ENCODE measurements around the gene LASP1.
"Not testable (repeated sequence)": the region's sequence is repeated elsewhere in the genome, so short reads cannot be mapped to it uniquely, and the experiment has no call there.

Gene LASP1

GRCh38 chr17:38943607-38944006 is 73.7 kb downstream of the LASP1 start:
- Histone ChIP-seq H3K27me3 (ENCODE audit: insufficient read depth, low read length, poor library complexity) (no peaks in the 10 kb centered on the region), H3K36me3 (ENCODE audit: insufficient read depth, low read length) (no peaks in the 10 kb centered on the region), H3K4me3 (ENCODE audit: low read depth in 1 of 2, low read length in 2 of 2) (no peak overlapping the region), H3K9me3 (ENCODE audit: insufficient read depth, low read length, severe bottlenecking) (no peaks in the 10 kb centered on the region), H3K9ac (ENCODE audit: low read depth, low read length) (no peak overlapping the region), H3K4me2 (ENCODE audit: insufficient read depth, low read length) (no peak overlapping the region), H2AFZ (ENCODE audit: low read depth, low read length) (no peak overlapping the region), H3K4me1 (ENCODE audit: insufficient read depth, low read length) (no peaks in the 10 kb centered on the region), H3K27ac (ENCODE audit: low read length) (no peak overlapping the region), H4K20me1 (ENCODE audit: insufficient read depth, low read length) (no peaks in the 10 kb centered on the region), H3K79me2 (ENCODE audit: insufficient read depth, low read length) (no peaks in the 10 kb centered on the region)
- TF ChIP-seq, protein P1, sequence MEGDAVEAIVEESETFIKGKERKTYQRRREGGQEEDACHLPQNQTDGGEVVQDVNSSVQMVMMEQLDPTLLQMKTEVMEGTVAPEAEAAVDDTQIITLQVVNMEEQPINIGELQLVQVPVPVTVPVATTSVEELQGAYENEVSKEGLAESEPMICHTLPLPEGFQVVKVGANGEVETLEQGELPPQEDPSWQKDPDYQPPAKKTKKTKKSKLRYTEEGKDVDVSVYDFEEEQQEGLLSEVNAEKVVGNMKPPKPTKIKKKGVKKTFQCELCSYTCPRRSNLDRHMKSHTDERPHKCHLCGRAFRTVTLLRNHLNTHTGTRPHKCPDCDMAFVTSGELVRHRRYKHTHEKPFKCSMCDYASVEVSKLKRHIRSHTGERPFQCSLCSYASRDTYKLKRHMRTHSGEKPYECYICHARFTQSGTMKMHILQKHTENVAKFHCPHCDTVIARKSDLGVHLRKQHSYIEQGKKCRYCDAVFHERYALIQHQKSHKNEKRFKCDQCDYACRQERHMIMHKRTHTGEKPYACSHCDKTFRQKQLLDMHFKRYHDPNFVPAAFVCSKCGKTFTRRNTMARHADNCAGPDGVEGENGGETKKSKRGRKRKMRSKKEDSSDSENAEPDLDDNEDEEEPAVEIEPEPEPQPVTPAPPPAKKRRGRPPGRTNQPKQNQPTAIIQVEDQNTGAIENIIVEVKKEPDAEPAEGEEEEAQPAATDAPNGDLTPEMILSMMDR (IDR thresholded peaks at IDR 0.05; ENCODE audit: borderline replicate concordance, extremely low read depth, low read length, poor library complexity, severe bottlenecking): no peak
- no peak for TF ChIP-seq EZH2 (IDR thresholded peaks at IDR 0.05; ENCODE audit: borderline replicate concordance, low read depth, low read length, severe bottlenecking)
- DNase-seq (no peak), ATAC-seq (ENCODE audit: insufficient read depth, low read depth) (no peak)

GRCh38 chr17:38947189-38947588 is 77.3 kb downstream of the LASP1 start:
- H3K36me3 ChIP-seq (ENCODE audit: insufficient read depth, low read length): no peaks in the 10 kb centered on the region
- no peaks in the 10 kb centered on the region for H4K20me1 ChIP-seq (ENCODE audit: insufficient read depth, low read length)
- no peak overlapping the region for H2AFZ ChIP-seq (ENCODE audit: low read depth, low read length)
- H3K4me1 ChIP-seq (ENCODE audit: insufficient read depth, low read length): no peaks in the 10 kb centered on the region
- H3K9me3 ChIP-seq (ENCODE audit: insufficient read depth, low read length, severe bottlenecking): no peaks in the 10 kb centered on the region
- H3K27me3 ChIP-seq (ENCODE audit: insufficient read depth, low read length, poor library complexity): no peaks in the 10 kb centered on the region
- no peak for TF ChIP-seq EZH2 (IDR thresholded peaks at IDR 0.05; ENCODE audit: borderline replicate concordance, low read depth, low read length, severe bottlenecking)
- TF ChIP-seq, protein P1 (IDR thresholded peaks at IDR 0.05; ENCODE audit: borderline replicate concordance, extremely low read depth, low read length, poor library complexity, severe bottlenecking): no peak
- no peak overlapping the region for H3K4me2 ChIP-seq (ENCODE audit: insufficient read depth, low read length)
- H3K4me3 ChIP-seq (ENCODE audit: low read depth in 1 of 2, low read length in 2 of 2): no peak overlapping the region
- H3K79me2 ChIP-seq (ENCODE audit: insufficient read depth, low read length): no peaks in the 10 kb centered on the region
- no peak overlapping the region for H3K27ac ChIP-seq (ENCODE audit: low read length)
- H3K9ac ChIP-seq (ENCODE audit: low read depth, low read length): no peak overlapping the region
- DNase-seq (no peak), ATAC-seq (ENCODE audit: insufficient read depth, low read depth) (no peak)

DNA sequence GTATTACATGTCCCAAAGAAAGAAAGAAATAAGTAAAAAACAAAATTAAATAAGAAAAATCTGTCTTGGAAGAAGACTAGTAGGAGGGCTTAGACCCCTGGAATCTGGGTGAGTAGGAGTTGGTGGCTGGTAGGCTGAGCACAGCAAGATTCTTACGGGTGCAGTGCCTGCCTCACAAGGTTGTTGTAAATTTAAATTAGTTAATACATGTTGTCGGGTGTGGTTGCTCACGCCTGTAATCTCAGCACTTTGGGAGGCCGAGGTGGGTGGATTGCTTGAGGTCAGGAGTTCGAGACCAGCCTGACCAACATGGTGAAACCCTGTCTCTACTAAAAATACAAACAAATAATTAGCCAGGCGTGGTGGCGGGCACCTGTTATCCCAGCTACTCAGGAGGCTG is 83.9 kb downstream of the LASP1 start:
- not testable (repeated sequence) for H3K79me2 ChIP-seq (ENCODE audit: insufficient read depth, low read length); H3K4me1 ChIP-seq (ENCODE audit: insufficient read depth, low read length); H3K36me3 ChIP-seq (ENCODE audit: insufficient read depth, low read length); ATAC-seq (ENCODE audit: insufficient read depth, low read depth); H3K9ac ChIP-seq (ENCODE audit: low read depth, low read length); H2AFZ ChIP-seq (ENCODE audit: low read depth, low read length); H3K4me3 ChIP-seq (ENCODE audit: low read depth in 1 of 2, low read length in 2 of 2); H3K27ac ChIP-seq (ENCODE audit: low read length); H3K27me3 ChIP-seq (ENCODE audit: insufficient read depth, low read length, poor library complexity); H4K20me1 ChIP-seq (ENCODE audit: insufficient read depth, low read length); H3K9me3 ChIP-seq (ENCODE audit: insufficient read depth, low read length, severe bottlenecking); DNase-seq; H3K4me2 ChIP-seq (ENCODE audit: insufficient read depth, low read length)

DNA sequence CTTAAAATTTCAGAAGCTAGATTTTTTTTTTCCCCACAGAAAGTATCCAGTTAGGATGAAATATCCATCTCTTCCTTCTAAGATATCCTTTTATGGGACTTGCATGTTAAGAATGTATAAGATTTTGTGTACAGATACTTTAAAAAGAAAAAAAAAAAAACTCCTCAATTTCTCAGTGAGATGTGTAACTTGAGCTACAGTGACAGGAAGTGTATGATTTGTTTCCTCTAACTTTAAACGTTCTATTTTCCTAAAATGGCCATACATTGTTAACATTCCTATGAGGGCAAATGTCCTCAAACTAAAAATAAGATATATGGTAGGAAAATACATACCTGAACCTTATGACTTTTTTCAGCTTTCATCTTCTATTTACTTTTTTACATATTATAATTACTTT is 88.5 kb downstream of the LASP1 start:
- ATAC-seq (ENCODE audit: insufficient read depth, low read depth) (no peak), DNase-seq (no peak)
- no peaks in the 10 kb centered on the region for H3K9me3 ChIP-seq (ENCODE audit: insufficient read depth, low read length, severe bottlenecking)
- no peak overlapping the region for H3K27ac ChIP-seq (ENCODE audit: low read length)
- H3K27me3 ChIP-seq (ENCODE audit: insufficient read depth, low read length, poor library complexity): no peaks in the 10 kb centered on the region
- no peaks in the 10 kb centered on the region for H3K4me1 ChIP-seq (ENCODE audit: insufficient read depth, low read length)
- no peak overlapping the region for H3K4me3 ChIP-seq (ENCODE audit: low read depth in 1 of 2, low read length in 2 of 2)
- H3K36me3 ChIP-seq (ENCODE audit: insufficient read depth, low read length): no peaks in the 10 kb centered on the region
- TF ChIP-seq, protein P1 (IDR thresholded peaks at IDR 0.05; ENCODE audit: borderline replicate concordance, extremely low read depth, low read length, poor library complexity, severe bottlenecking): no peak
- TF ChIP-seq EZH2 (IDR thresholded peaks at IDR 0.05; ENCODE audit: borderline replicate concordance, low read depth, low read length, severe bottlenecking): no peak
- no peak overlapping the region for H3K4me2 ChIP-seq (ENCODE audit: insufficient read depth, low read length)
- no peaks in the 10 kb centered on the region for H3K79me2 ChIP-seq (ENCODE audit: insufficient read depth, low read length)
- H4K20me1 ChIP-seq (ENCODE audit: insufficient read depth, low read length): no peaks in the 10 kb centered on the region
- H2AFZ ChIP-seq (ENCODE audit: low read depth, low read length): no peak overlapping the region
- no peak overlapping the region for H3K9ac ChIP-seq (ENCODE audit: low read depth, low read length)

Measured in DND-41 (cell line).